A204.1 (cell line): Measurements from ENCODE around the gene PRDM16.

Experiments used
- FAIRE-seq: peaks from 2 replicates; lab custom pipeline; 2012; peaks lifted over from hg19 to GRCh38; lab: Jason Lieb, UNC

The PRDM16 gene

DNA sequence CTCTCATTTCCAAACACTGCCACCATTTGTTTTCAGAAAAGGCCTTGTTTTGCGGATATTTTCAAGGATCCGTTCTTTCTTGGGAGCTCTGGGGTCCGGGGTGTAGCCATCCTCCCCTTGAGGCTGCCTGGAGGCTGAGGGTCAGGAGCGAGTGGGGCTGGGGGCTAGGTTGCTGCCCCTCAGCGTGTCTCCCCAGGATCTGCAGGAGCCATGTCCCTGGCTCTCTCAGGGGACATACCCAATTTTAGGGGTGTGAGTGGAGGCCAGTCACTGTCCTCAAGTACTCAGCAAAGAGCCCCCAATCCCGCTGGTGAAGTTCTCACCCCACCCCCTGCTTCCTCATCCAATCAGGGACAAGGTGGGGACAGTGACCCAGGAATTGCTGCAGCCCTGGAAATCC, 15.0 kb upstream of the PRDM16 start:
- no peak for FAIRE-seq

DNA sequence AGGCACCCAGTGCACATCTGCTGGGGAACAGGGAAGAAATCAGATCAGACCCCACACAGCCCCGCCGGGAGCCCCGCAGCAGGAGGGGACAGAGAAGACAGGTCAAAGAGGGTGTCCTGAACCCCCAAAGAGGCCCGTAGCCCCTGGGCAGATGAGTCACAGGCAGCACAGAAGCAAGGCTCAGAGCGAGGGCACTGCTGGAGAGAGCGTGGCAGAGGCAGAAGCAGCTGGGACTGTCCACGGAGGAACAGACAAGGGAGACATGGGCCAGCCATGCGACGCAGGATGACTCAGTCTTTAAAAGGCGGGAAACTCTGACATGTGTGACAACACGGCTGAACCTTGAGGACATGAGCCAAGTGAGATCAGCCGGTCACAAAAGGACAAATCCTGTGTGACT, 14.5 kb upstream of the PRDM16 start:
- FAIRE-seq: no peak

DNA sequence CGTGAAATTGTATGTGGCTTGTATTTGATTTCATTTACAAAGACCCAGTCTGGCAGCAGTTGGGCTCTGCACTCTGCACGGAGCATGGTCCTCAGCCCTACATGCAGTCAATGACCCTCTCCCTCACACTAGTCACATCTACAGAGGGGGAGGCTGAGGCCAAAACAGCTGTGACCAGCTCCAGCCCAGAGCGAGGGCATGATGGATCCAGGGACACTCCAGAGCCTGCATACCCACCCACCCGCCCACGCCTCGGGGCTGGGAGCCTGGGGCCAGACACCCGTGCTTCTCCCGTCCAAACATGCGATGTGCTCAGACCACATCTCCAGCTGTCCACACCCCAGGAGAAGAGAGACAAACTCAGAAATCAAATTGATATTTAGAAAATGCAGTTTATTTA, 14.0 kb upstream of the PRDM16 start:
- no peak for FAIRE-seq

DNA sequence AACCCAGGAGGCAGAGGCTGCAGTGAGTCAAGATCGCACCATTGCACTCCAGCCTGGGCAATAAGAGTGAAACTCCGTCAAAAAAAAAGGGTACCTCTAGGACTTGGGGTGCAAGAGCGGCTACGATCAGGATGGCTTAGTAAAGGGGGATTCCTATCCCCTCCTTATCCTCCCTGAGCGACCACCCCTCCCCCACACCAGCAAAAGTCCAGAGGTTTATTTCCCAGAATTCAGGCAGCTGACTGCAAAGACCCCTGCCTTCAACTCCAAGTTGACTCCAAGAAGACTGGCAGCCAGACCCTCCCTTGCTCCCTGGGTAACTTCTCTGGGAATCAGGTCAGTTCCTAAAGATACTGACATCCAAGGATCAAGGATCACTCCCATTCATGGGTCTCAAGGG, 12.4 kb upstream of the PRDM16 start:
- FAIRE-seq: no peak

DNA sequence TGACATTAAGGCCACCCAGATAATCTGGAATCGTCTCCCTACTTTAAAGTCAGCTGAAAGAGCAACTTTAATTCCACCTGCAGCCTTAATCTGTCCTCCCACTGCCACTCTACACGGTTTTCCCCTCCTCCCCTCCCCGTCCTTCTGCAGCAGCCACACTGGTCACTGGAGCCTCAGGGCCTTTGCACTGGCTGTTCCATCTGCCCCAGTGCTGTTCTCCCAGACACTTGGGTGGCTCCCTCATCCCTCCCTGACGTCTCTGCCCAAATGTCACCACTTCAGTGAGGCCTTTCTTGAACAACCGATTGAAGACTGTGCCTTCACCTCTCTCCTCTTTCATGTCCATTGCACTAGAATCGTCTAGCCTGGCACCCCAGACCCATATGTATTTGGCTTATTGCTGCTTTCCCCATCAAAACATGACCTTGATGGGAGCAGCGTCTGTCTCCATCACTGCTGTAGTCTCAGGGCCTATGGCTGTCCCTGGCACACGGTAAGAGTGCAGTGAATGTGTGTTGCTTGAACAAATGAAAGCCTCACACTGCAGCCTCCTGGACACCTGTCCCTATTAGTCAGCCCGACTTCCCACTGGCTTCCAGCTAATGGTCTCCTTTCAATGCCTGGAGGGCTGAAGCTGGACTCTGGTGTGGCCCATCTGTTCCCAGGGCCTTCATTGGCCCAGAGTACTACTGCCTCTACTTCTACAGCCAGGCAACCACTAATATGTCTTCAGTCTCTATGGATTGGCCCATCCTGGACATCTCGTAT, 10.6 kb upstream of the PRDM16 start:
- FAIRE-seq: no peak

DNA sequence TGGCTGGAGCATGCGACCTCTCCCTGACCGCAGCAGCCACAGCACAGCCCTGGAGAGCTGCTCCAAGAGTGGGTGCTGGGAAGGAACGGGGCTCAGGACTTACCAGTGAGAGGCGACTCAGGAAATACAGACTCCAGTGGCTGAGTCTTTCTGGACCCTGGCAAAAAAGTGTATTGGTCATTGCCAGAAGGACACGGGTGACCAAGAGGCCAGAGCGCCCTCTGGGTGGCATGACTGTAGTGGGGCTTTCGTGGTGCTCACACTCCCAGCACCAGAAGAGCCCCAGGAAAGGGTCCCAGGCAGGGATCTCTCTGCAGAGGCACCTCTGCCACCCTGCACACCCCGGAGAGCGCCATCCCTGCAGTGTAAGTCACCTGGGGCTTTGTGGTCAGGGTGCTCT, 8.9 kb upstream of the PRDM16 start:
- FAIRE-seq: no peak

DNA sequence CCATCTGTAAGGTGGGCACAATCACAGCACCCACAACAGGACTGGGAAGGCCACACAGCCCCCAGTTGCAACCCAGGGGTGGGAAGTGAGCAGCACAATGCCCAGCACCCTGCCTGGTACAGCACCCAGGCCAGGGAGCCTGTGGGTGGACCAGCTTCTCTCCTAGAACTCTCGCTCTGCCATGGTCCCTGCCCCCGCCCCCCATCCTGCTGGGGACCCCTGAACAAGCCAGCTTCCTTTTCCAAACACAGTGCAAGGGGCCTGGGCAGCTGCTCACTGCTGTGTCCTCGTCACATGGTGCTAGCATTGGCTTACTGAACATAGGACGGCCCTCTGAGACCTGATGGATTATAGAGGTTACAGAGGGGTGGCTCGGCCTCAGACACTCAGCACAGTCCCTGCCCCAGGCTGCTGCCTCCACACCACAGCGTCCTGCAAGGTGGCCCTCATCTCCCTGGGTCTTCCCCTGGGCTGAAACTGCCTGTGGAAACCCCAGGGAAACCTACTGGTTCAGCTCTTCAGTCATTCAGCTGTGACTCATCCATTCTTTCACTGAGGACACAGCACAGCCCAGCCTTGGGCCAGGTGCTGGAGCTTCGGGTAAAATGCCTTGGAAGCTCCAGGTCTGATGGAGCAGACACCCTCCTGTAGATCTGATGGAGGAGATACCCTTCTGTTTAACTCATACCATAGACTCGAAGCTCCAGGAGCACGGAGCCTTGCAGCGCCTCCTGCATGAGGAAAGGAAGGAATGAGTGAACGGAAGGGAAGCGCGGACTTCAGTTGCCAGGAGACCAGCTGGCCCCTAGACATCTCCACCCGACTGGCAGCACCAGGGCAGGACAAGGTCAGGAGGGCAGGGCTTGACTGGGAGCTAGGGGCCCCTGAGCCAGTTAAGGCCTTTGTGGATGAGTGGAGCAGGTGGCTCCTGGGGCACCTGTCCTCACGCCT, 8.1 kb upstream of the PRDM16 start:
- FAIRE-seq: no peak

DNA sequence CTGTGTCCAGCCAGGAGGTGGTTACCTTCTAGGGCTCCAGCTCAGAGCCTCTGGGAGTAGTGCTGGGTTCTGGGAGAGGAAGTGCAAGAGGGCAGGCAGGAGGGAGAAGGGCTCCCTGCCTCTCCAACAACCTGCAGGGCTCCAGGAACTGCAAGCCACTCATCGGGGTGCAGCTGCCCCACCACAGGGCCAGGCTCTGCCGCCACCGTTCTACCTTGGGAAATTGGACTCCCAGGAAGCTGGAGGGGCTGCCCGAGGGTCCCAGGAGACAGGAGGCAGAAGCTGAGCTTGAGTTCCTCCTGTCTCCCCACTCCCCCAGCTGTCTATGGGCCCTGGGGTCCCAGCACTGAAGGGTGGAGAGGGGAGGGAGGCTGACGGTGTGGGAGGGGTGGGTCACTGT, 7.4 kb upstream of the PRDM16 start:
- FAIRE-seq: no peak

DNA sequence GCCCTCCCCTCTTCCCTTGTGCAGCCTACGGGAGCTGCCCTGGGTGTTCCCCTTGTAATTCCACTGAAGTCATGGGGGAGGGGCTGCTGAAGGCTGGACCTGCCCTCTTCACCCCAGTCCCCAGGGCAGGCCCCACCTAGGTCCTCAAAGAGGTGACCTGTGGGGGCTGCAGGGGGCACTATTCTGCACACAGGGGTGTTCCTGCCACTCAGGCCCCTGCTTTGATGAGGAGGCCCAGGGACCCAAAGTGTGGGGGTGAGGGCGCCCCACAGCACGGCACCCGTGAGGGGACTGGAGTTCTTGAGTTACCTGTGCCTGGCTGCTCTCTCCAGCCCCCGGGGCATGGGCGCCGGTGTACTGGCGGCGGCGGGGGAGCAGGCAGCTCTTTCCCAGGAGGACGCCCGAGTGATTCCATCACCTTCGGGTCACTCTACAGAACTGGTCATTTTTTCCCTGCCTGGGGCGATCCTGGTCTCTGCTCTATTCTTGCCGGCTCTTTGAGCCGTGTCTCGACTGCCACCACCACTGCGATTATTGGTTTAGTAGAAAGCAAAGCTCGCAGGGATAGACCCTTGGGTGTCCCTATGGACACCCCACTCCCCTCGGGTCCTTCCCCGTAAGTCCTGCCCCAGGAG, 6.9 kb upstream of the PRDM16 start:
- FAIRE-seq: no peak

DNA sequence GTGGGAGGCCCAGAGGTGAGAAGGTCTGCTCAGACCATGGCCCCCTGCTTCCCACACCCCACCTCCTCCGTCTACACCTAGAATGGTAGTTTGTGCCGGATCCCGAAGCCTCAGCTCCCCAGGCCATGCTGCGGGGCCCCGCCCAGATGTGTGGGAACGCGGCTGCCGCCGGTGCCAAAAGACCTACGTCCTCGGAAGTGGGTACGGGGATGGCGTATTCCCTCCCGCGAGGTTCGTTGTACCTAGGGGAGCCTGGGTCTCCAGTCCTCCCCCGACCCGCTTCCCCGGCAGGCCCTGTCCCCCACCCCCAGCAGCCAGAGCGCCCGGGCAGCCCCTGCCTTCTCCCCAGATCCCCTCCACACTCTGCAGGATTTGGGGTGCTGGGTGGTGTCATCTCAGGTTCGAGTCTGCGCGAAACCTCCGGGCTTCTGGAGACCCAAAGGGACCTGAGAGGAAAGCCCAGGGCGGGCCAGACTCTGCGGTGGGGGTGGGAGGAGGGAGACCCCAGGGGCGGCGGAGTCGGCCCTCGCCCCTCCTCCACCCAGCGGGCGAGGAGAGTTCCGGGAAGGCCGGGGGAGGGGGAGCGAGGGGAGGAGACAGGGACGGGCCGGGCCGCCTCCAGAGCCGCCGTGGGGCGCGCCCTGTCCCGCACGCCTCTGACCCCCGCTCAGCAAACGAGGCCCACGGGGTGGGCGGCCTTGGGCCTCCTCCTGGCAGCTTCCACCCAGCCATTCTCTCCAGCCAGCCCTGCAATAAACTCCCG, 6.2 kb upstream of the PRDM16 start:
- no peak for FAIRE-seq

DNA sequence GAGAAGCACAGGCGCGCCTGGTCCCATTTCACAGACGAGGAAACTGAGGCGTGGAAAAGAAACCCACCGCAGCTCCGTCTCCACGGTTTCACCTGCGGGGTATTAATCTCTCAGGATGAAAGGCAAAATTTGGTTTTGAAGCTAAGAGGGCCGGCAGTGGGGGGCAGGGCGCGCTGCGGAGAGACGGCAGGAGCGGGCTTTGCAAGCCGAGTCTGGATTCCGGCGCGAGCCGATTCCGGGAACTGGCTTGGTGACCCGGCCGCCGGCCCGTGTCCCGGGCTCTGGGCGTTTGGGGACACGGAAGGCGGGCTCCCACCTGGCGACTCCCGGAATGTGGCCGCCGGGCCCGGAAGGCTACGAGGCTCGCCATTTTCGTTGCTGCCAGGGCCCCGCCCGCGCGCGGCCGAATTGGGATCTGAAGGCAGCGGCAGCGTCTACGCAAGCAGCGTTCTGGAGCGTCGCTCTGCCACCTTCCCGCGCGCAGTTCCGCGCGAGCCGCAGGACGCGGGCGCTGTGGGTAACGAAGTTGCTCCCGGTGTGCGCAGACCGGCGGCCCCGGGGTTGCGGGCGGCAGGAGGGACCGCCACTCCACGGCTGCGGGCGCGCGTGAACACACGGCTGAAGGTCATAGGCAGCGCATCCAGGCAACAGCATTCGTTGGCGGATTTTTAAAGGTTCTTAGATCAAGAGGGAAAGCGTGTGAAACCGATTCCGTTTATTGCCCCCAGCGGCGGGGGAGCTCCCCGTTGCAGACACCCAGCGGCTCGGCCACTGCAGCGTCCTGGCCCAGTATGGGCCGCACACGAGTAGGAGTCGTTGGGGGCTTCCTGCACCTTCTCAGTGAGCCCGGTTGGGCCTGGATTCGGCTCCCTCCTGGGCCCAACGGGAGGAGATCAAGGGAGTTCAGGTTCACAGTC, 5.4 kb upstream of the PRDM16 start:
- no peak for FAIRE-seq

DNA sequence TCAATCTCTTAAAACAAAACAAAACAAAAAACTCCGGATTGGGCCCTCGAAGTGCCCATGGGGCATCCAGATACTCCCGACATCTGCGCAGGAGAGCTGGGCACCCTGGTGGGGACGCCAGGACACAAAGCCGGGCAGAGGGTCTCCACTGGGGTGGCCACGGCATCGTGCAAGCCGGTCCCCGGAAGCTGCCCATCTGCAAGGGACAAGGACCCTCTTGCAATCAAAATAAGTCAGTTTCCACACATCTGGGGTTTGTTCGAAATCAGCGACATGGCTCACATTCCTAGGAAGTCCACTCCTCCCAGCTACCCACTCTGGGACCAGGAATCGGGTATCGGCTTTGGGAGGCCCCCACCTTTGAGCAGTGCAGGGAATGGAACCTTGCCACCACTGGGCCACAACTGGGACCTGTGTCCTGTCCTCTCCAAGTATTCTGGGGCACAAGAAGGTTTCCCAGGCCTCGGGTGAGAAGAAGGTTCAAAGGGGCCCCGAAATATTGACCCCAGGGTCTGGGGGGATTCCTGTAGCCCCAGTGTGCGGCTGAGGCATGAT, 4.6 kb upstream of the PRDM16 start:
- no peak for FAIRE-seq

DNA sequence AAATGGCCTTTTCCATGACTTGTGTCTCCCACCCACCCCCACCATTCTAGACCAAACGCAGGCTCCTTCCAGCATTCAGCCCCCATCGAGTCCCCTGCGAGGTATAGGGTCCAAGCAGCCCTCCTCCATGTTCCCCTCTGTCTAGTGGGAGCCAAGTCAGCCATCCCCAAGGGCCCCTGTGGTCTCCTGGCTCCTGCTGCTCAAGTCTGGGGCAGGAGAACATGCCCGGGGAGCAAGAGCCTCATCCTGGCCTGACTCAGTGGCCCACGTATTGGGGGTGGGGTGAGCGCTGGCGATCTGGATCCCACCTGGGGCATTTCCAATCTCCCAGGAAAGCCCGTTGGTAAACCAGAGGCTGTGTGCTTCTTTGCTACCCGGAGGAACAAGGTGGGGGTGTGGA, 4.1 kb upstream of the PRDM16 start:
- FAIRE-seq: no peak

DNA sequence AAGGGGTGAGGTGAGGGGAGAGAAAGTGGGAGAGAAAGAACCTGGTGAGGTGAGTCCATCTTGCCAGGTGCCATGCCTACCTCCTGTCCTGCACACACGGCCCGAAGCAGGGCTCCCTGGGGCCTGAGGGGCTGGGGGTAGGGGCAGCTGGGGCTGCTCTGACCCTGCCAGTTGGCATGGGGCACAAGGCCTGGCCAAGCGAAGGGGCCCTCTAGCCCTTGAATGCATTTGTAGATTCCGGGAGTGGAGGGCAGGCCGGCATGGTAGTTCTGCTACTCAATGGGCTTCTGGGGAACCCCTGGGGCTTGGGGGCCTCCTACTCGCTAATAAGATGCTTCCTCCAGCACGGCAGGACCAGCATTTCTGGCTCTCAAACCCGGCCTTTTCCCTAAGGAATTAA, 3.6 kb upstream of the PRDM16 start:
- no peak for FAIRE-seq

DNA sequence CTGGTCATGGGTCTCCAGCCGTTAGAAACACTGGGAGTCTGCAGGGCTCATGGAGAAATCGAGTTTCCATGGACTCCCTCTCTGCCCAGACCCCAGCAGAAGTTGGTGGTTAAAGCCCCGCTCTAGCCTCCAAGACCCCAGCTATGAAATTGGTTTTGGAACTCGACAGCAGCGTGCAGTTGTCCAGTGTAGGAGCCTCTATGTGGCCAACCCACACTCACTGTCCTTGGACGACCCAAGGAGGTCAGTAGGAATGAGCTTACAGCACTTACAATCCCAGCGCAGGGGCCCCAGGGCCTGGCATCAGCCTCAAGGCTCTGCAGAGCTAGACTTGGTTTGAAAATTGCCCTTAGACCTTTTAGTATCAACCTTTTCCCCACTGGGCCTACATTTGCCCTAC, 3.2 kb upstream of the PRDM16 start:
- no peak for FAIRE-seq

DNA sequence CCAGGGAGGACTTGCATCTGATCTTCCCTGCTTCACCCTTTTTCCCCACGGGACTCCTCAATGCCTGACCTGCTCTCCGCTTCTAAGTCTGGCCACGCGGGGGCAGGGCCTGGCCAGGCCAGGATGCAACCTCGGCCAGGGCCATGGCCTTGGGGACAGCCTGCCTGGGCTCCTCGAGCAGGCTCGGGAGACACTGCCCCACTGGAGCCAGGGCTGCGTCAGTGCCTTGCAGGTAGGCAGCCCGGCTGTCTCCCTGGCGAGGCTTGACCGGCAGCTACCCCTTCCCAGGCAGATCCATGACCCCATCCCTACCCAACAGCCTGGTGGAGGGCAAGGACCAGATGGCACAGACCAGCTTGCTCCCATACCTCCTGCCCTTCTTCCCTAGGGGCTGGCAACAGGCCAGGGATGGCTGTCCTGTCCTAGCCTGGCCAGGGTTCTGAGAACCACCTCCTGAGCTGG, 2.7 kb upstream of the PRDM16 start:
- FAIRE-seq: no peak

DNA sequence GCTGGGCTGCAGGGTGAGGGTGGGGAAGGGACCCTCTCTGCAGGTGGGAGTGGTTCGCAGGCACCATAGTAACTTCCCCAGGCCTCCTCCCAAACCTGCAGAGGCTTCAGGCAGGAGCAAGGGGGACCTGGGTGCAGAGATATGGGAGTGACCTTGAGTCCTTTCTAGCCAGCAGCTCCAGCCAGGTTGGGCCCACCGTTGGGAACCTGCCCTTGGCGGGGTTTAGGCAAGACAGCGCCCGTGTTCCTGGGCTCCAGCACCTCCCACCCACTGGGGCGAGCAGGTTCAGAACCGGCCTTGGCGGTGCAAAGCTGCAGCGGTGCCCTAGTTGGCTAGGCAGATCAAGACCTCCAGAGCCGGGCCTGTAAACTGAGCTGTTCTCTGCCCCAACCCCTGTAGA, 2.2 kb upstream of the PRDM16 start:
- FAIRE-seq: no peak

DNA sequence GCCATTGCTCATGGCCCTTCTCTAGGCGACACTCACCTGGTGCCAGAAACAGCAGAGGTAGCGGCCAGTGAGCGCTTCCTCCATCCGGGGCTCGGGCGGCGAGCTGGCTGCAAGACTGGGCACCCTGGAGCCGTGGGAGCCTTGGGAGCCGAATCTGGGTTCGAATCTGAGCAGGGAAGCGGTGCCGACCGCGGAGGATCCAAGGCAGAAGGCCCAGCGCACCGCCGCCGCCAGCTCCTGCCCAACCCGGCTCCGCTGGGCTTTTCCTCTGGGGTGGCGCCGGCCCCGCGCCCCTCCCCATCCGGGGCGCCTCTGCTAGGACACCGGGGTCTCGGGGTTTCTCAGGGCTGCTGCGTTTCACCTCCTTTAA, 1.7 kb upstream of the PRDM16 start:
- FAIRE-seq: no peak

DNA sequence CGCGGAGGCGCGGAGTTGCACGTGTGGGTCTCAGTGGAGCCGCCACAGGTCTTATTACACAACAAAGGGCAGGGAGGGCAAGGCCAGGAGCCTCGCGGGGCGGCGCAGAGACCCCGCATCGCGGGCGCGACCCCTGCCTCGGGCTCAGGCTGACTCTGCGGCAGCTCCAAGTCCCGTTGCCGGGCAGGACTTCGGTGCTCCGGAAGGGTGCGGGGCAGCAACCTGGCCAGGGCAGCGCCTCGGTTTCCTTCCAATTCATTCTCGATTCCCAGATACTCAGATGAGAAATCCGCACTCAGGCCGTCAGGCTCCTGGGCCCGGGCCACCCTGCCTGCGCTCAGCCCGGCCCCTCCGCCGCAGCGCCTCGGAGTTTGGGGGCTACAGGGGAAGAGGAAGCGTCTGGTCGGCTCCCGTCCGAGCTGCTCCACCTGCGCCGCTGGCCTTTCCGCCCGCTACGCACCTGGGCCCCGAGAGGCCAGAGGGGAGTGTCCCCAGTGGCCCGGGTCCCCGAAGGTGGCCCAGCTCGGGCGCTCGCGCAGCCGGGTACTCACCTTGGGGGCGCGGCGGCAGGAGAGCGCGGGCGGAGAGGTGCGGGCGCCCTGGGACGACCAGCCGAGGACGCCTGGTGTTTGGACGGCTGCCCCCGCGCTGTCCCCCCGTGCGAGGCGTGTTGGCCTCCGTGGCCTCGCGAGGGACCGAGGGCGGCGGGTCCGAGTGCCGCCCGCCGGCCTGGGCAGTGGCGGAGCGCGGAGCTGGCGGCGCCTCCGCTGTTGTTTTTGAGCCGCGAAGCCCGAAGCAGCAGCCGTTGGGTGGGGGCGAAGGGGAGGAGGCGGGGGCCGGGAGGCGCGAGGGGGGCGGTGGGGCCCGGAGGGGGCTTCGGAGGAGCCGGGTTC, 1.1 kb upstream of the PRDM16 start:
- FAIRE-seq: no peak
